ENCODE results near the gene TTLL5.
A peak's percentile ranks its signal among the peaks of the same experiment; 100 is the strongest.

TTLL5 gene

DNA sequence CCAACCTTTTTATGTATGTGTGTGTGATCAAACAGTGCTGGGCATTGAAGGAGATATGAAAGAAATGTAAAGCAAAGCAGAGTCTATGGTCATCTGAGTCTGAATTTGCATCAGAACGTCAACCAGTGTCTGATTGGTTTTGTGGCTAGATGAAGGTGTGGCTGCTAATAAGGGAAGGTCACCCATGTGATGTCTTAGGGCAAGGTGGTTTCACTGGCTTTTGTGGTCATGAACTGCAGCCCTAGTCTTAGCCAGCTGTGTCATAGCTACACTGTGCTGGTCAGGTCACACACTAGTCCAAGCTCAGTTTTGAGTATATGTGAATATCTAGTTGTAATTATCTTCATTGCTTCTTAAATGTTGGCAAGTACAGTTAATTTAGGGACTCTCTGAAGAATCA lies 214.9 kb downstream of the TTLL5 start:
- no peak for DNase-seq

GRCh38 chr14:75876530-75876929 lies 215.5 kb downstream of the TTLL5 start:
- DNase-seq = no peak

DNA sequence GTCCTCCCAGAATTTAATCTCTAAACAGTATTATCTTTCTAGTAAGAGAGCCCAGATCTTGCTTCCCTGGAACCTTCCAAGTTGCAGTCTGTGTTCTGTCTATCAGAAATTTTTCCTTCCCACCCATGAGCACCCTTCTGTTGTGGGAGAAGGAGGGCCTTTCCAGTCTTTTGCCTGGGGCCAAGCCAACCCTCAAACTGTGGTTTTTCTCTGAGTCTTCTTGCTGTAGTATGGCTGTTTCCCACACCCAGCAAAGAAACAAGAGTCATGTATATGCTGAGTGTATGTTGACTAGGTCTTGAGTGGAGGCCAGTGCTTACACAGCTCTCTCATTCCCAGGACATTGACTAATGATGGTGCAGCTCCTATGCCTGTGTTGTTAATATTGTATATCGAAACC lies 216.2 kb downstream of the TTLL5 start:
- no peak for DNase-seq

- no peak for DNase-seq
Observed at GRCh38 chr14:75877884-75878283, 216.8 kb downstream of the TTLL5 start.

DNA sequence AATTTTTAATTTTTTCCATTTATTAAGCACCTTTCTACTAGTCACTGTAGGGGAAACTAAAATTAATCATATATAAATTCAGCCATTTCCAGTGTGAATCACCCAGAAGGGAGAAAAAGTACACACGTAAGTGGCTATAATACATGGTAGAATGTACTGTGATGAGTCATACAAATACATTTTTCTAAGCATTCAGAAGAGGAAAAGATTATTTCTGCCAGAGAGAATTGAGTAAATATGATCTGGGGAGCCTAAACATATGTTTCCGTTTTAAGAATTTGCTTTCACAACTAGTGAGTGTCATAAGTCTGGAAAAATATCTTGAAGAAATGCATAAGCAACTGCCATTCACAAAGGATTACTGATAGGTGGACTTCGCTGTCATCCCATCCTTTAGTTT lies 218.0 kb downstream of the TTLL5 start:
- no peak for DNase-seq

DNA sequence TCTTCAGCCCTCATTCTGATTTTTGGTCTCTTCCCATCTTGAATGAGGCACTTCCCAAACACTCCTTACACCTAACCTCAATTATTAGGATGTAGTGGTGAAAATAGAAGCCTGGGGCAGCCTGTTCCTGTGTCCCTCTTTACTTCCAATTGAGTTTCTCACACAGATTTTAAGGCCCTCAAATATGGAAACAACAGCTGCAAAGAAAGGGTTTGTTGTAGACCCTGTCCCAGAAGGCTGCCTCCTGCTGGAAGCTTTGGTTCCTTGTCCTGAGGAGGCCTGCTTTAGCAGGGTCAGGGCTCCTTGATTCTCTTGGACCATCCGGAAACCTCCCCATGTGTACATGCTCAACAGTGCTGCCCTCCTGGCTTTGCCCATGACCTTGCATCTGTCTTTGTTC lies 219.5 kb downstream of the TTLL5 start:
- no peak for DNase-seq

DNA sequence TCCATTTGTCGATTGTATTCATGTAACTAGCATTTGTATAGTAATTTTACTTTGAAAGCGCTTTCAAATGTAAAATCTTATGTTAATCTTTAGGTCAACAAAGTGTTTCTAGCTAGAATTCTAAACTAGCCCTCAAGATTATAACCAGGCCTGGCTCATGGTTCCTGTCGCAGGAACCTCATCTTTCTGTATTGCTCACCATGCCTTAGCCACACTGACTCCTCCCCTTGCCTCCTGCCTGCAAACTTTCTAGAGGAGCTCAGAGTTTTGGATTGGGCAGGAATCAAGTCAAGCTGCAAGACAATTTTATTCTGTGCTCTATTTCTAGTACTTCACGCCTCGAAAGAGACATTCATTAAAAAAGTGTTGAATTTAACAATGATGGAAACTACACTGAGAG lies 220.9 kb downstream of the TTLL5 start:
- DNase-seq = no peak

DNA sequence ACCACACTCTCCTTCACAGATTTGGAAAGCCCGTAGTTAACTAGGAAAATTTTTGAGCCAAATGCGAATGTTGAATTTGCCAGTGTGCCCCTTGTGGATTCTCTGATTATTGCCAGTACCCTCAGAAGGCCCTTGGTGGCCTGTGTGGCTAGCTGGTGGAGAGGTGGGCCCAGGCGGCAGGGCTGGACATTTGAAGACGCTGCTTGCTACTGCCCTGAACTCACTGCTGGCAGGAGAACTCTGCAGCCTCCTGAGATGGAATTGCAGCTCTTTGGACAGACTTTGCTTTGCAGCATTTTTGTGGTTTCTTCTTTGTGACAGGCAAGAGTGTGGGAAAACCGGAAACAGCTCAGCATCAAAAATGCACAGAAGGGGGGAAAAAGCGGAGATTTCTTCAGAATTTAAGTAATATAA lies 223.2 kb downstream of the TTLL5 start:
- no peak for DNase-seq

- DNase-seq = no peak
Observed at GRCh38 chr14:75885829-75886228, 224.8 kb downstream of the TTLL5 start.

DNA sequence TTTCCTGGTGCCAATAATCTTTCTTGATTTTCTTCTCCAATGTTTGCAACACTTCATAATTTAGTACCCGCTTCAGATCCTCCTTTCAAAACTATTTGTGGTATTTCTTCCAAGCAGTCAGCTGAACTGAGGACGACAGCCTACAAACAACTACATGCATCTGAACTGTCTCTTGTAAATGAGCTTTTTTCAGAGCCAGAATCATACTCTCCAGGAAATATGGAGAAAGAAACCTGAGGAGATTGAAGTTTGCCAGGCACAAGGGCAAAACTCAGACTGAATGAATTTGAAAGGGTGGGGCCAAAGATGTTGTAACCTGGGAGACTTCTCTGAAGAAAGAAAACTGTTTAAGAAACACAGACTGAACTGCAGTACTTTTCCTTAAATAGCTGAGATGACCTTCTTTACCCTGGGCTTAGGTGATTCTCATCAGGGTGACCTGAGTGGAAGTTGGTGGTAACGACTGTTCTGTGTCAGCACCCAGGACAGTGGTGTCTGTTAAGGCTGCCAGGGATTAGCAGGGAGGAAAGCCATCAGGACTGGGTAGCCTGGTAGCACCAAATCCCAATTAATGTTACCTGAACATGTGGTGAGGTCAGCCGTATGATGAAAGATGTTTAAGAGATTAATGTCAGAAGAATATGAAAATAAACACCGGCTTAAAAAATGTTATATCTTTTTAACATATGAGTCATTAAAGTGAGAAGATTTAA lies 225.7 kb downstream of the TTLL5 start:
- DNase-seq = no peak

GRCh38 chr14:75888945-75889344 lies 227.9 kb downstream of the TTLL5 start:
- no peak for DNase-seq

GRCh38 chr14:75896341-75896740 lies 235.3 kb downstream of the TTLL5 start:
- DNase-seq = no peak

GRCh38 chr14:75904311-75904710 lies 243.3 kb downstream of the TTLL5 start:
- DNase-seq = no peak

GRCh38 chr14:75905147-75905904 lies 244.3 kb downstream of the TTLL5 start:
- no peak for DNase-seq

- DNase-seq = no peak
Observed at GRCh38 chr14:75906228-75906627, 245.2 kb downstream of the TTLL5 start.

GRCh38 chr14:75906680-75907280 lies 245.7 kb downstream of the TTLL5 start:
- peak; percentile 85 for DNase-seq

GRCh38 chr14:75907756-75908359 lies 246.8 kb downstream of the TTLL5 start:
- no peak for DNase-seq

DNA sequence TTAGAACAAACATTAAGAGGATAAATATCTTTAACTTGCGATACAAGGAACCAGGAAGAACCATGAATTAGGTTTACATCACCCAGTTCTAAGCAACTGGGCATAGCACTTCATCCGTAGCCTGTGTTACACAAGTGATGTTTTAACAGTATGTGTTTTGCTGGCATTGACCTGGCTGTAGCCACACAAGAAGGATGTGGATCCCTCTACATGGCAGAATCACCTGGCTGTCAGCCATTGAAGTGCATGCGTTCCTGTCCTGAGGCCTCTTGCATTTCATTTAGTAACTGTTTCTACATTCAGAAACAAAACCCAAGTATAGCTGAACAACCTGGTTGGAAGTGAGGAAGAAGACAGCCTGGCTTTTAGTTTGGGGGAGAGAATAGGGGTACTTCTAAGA lies 248.6 kb downstream of the TTLL5 start:
- no peak for DNase-seq

- DNase-seq = no peak
Observed at GRCh38 chr14:75910048-75910447, 249.0 kb downstream of the TTLL5 start.

DNA sequence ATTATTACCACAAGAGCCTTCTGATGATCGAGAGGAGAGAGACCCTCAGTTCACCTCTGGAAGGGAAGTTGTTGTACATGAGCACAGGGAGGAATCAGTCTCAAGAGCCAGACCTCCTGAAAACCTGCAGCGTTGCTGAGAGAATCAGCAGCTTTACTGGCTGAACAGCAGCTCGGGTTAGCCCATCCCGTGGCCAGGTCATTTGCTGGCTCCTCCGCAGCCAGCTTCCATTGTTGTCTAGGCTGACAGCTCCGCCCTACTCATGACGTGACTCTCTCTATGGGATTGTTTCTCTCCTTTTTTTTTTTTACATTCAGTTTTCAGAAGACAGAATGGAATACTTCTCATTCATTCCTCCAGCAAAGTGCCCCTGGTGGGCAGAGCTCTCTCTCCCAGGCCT lies 250.8 kb downstream of the TTLL5 start:
- DNase-seq = no peak

DNA sequence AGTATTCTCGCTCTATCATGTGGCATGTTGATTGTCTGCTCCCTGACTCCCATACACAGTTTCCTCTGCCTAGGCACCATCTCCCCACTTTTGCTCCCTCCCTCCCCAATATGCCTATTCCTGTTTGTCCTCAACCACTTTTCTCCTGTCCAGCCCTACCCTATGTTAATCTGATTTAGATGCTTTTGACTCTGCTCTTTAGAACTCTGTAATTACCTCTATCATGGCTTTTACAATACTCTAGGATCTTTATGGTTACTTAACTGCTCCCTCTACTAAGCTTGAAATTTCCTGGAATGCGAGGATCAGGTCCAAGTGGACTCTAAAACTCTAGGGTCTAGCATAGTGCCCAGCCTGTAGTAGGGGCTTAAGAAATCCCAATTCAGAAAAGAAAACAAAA lies 252.1 kb downstream of the TTLL5 start:
- DNase-seq = no peak

DNA sequence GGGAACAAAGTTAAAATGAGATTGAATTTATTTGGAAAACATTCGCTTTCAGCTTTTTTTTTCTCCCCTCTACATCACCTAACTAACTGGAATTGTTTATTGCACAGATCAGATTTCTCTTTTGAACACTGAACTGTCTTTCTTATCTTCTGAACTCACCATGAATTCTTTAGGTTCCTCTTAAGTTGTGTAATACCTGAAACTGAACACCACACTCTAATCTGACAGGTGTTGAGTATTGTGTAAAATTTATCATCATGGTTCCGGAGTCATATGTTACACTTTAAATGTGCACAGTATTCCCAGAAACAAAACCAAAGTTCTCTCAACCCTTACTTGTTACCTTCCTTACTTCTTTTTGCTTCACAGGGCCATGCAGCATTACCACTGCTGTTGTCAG lies 254.0 kb downstream of the TTLL5 start:
- no peak for DNase-seq

GRCh38 chr14:75917322-75917945 lies 256.4 kb downstream of the TTLL5 start:
- no peak for DNase-seq
